Measurements from ENCODE around the gene C9orf50. TPM values are rescaled to one million over a fixed set of nuclear protein-coding genes. Genes with fewer than 3 reads are reported as not detected.

The C9orf50 gene
- total RNA-seq, 2 experiments from 2014 or later: not detected

DNA sequence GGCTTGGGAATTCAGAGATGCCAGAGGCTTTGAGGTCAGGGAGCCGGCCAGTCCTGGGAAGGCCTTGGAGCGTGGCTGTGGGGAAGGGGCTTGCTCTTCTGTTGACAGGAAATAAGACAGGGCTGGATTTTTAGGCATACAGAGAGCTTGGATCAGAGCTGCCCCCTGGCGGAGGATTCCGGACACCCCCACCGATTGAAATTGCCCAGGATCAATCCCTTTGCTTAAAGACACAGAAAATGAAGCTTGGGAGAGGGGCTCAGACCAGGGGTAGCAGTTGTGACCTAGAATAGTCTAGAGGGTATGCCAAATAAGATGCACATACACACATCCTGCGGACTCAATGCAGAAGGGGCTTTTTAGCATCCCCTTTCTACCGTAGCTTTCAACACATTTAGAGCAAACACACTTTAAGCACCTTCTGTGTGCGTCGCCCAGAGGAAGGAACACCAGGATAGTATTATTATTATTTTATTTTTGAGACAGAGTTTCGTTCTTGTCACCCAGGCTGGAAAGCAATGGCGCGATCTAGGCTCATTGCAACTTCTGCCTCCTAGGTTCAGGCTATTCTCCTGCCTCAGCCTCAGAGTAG lies 3.4 kb upstream of the C9orf50 start:
- no peaks in the 10 kb centered on the region for H3K9me3 Mint-ChIP-seq
- peaks cover 15% of the 10 kb centered on the region for H3K27me3 Mint-ChIP-seq
- POLR2A ChIA-PET: interaction anchor here (0.7 to 1.4 kb wide), 2 partner anchors 484 to 497 kb away, joined by 3 to 4 read pairs; no protein-coding TSS in a partner anchor
- H3K27ac Mint-ChIP-seq: peak overlapping the region; percentile 99
- DNase-seq: peak; percentile 76
- H3K4me1 Mint-ChIP-seq: peaks cover 41% of the 10 kb centered on the region
- CTCF ChIA-PET: interaction anchor here (0.6 to 5.1 kb wide), 30 partner anchors 8 to 952 kb away, joined by 3 to 45 read pairs (median 4); partner anchors contain the start of genes ASB6 and IER5L
- H3K36me3 Mint-ChIP-seq (ENCODE audit: low read depth): peaks cover 10% of the 10 kb centered on the region
- peak overlapping the region; percentile 54 for H3K4me3 Mint-ChIP-seq

DNA sequence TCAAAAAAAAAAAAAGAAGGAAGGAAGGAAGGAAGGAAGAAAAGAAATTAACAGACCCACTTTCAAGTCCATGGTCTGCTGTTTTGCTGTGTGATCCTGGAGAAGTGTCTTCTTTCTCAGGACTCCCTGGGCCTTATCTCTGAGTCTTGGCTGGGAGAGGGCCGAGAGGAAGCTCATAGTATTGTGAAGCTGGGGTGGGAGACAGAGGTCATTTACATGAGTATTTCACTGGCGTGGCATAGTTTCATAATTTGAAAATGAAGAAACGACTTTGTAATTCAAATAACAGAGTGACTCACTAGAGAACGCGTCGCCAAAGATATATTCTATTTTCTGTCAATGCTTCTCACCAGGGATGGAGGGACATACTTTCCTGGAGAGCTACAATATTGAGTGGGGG lies 2.4 kb upstream of the C9orf50 start:
- H3K27me3 Mint-ChIP-seq: peaks cover 21% of the 10 kb centered on the region
- H3K27ac Mint-ChIP-seq: no peak overlapping the region
- DNase-seq: no peak
- H3K36me3 Mint-ChIP-seq (ENCODE audit: low read depth): peaks cover 11% of the 10 kb centered on the region
- ChIA-PET POLR2A (no interaction called here), CTCF (interaction anchor here (0.5 to 5.1 kb wide), 11 partner anchors 12 to 492 kb away, joined by 3 to 45 read pairs (median 10); partner anchors contain the start of gene ASB6)
- peaks cover 33% of the 10 kb centered on the region for H3K4me1 Mint-ChIP-seq
- H3K9me3 Mint-ChIP-seq: no peaks in the 10 kb centered on the region
- H3K4me3 Mint-ChIP-seq: no peak overlapping the region

GRCh38 chr9:129619787-129620668 lies 873 bp downstream of the C9orf50 start:
- H3K4me1 Mint-ChIP-seq: peaks cover 13% of the 10 kb centered on the region
- no peaks in the 10 kb centered on the region for H3K9me3 Mint-ChIP-seq
- peaks cover 1% of the 10 kb centered on the region for H3K36me3 Mint-ChIP-seq (ENCODE audit: low read depth)
- H3K27ac Mint-ChIP-seq: no peak overlapping the region
- ChIA-PET POLR2A (no interaction called here), CTCF (interaction anchor here (0.6 to 3.5 kb wide), 6 partner anchors 9 to 488 kb away, joined by 3 to 17 read pairs (median 6); partner anchors contain the start of gene ASB6)
- no peak overlapping the region for H3K4me3 Mint-ChIP-seq
- peaks cover 32% of the 10 kb centered on the region for H3K27me3 Mint-ChIP-seq
- DNase-seq: no peak

DNA sequence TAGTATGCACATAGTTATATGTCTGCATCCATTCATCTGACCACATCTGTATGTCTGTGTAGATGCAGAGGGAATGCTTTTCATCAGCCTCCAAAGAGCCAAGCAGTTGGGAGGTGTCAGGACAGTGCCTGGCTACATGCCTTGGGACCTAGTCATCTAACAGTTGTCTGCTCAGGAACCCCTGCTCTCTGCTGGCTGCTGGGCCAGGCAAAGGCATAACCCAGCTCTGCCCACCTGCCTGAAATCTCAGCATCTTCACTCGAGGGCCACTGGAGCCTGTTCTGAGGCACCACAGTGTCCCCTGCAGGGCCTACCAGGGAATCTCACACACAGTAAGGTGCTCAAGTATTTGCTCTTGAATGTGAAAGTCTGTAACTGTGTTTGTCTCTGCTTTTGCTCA lies 3.7 kb downstream of the C9orf50 start:
- ChIA-PET POLR2A (no interaction called here), CTCF (interaction anchor here (0.6 to 1.3 kb wide), 4 partner anchors 8 to 486 kb away, joined by 3 to 5 read pairs (median 3); no protein-coding TSS in a partner anchor)
- peaks cover 32% of the 10 kb centered on the region for H3K27me3 Mint-ChIP-seq
- no peaks in the 10 kb centered on the region for H3K9me3 Mint-ChIP-seq
- H3K4me1 Mint-ChIP-seq: peaks cover 2% of the 10 kb centered on the region
- H3K27ac Mint-ChIP-seq: no peak overlapping the region
- no peak for DNase-seq
- H3K4me3 Mint-ChIP-seq: no peak overlapping the region
- H3K36me3 Mint-ChIP-seq (ENCODE audit: low read depth): peaks cover 1% of the 10 kb centered on the region

DNA sequence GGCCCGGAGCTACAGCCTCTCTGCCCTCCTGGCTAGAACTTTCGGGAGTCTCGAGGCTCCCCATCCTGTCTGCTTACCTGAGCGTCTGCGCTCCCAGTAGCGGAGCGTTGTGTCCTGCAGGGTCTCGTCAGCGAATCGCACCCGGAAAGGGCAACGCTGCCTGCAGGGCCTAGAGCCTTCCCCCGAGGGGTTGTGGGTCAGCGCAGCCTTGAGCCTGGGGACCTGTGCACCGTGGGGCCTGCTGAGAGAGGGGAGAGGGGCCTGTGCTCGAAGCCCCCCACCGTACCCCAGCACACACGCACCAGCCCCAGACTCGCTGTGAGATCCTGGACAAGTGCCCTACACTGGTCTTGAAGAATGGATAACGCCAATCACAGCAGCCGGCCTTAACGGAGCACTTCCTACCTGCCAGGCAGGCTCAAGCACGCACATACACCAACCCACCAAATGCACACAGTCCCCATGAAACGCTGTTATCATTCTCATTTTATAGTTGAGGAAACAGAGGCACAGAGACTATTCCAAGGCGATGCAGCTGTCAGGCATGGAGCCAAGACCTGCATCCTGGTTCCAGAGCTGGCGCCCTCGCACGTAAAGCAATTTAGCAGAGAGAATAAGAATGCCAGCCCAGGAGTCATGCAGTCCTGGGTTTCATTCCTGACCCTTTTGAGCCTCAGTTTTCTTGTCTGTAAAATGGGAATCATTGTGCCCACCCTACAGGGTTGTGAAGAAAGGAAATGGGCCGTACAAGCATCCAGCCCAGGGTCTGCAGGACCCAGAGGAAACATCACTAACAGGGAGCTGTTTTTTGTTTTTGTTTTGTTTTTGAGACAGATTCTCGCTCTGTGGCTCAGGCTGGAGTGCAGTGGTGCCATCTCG lies 5.3 kb downstream of the C9orf50 start:
- H3K9me3 Mint-ChIP-seq: no peaks in the 10 kb centered on the region
- H3K27me3 Mint-ChIP-seq: peaks cover 22% of the 10 kb centered on the region
- H3K27ac Mint-ChIP-seq: no peak overlapping the region
- ChIA-PET CTCF (interaction anchor here (1.3 to 2.1 kb wide), 2 partner anchors 484 kb away, joined by 3 to 6 read pairs; no protein-coding TSS in a partner anchor), POLR2A (interaction anchor here (0.6 kb wide), 1 partner anchor 10 kb away, joined by 3 read pairs; the partner anchor contains the start of gene NTMT1)
- H3K4me1 Mint-ChIP-seq: peaks cover 9% of the 10 kb centered on the region
- H3K4me3 Mint-ChIP-seq: no peak overlapping the region
- DNase-seq: no peak
- peaks cover 1% of the 10 kb centered on the region for H3K36me3 Mint-ChIP-seq (ENCODE audit: low read depth)

GRCh38 chr9:129614932-129615331 lies 6.0 kb downstream of the C9orf50 start:
- ChIA-PET CTCF (interaction anchor here (1.4 to 2.1 kb wide), 3 partner anchors 10 to 483 kb away, joined by 5 to 9 read pairs (median 6); partner anchors contain the start of gene NTMT1), POLR2A (no interaction called here)
- no peaks in the 10 kb centered on the region for H3K9me3 Mint-ChIP-seq
- no peak overlapping the region for H3K27ac Mint-ChIP-seq
- H3K4me3 Mint-ChIP-seq: no peak overlapping the region
- peaks cover 1% of the 10 kb centered on the region for H3K36me3 Mint-ChIP-seq (ENCODE audit: low read depth)
- DNase-seq: no peak
- H3K27me3 Mint-ChIP-seq: peaks cover 22% of the 10 kb centered on the region
- peaks cover 9% of the 10 kb centered on the region for H3K4me1 Mint-ChIP-seq

GRCh38 chr9:129613520-129614175 lies 7.3 kb downstream of the C9orf50 start:
- Mint-ChIP-seq H3K27ac (no peak overlapping the region), H3K4me3 (no peak overlapping the region), H3K4me1 (peaks cover 18% of the 10 kb centered on the region), H3K9me3 (no peaks in the 10 kb centered on the region), H3K27me3 (peaks cover 12% of the 10 kb centered on the region), H3K36me3 (ENCODE audit: low read depth) (no peaks in the 10 kb centered on the region)
- DNase-seq: no peak
- ChIA-PET POLR2A (no interaction called here), CTCF (interaction anchor here (0.5 to 2.1 kb wide), 4 partner anchors 11 to 482 kb away, joined by 3 to 9 read pairs (median 6); partner anchors contain the start of gene NTMT1)

DNA sequence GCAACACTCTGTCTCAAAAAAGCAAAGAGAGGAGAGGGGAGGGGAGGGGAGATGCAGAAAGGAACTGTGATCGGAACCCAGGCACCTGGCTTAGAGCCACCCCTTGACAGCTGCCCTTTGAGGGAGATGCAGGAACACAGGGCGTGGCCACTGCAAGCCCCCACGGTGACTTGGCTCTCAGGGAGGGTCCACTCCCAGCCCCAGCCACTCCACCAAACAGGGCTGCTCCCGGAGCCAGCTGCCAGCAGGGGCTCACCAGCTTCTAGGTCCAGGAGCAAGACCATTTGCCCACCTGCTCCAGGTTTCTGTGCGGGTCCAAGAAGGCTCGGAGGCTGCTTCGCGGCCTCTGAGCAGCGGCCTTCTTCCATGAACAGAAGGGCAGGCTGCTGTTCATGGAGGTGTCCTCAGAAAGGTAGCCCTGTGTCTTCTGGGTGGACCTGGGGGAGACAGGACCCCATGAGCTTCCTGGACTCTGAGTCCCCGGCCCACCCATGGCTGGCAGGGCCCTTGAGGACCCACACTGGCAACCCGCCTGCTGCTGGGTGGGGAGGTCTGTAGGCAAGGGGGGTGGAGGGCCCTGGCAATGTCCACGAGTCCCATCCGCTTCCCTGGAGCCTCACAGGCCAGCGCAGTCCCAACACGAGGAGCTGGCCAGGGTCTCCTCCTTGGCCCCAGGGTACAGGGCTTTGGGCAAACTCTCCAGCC lies 7.9 kb downstream of the C9orf50 start:
- no peak overlapping the region for H3K4me3 Mint-ChIP-seq
- DNase-seq: no peak
- peaks cover 7% of the 10 kb centered on the region for H3K27me3 Mint-ChIP-seq
- H3K9me3 Mint-ChIP-seq: no peaks in the 10 kb centered on the region
- no peaks in the 10 kb centered on the region for H3K36me3 Mint-ChIP-seq (ENCODE audit: low read depth)
- ChIA-PET CTCF (interaction anchor here (0.5 to 2.3 kb wide), 4 partner anchors 438 to 481 kb away, joined by 3 to 11 read pairs (median 4); no protein-coding TSS in a partner anchor), POLR2A (no interaction called here)
- H3K4me1 Mint-ChIP-seq: peaks cover 23% of the 10 kb centered on the region
- no peak overlapping the region for H3K27ac Mint-ChIP-seq

GRCh38 chr9:129612123-129612522 lies 8.8 kb downstream of the C9orf50 start:
- H3K36me3 Mint-ChIP-seq (ENCODE audit: low read depth): no peaks in the 10 kb centered on the region
- ChIA-PET CTCF (interaction anchor here (0.8 to 2.3 kb wide), 9 partner anchors 8 to 481 kb away, joined by 3 to 15 read pairs (median 8); partner anchors contain the start of genes C9orf50 and NTMT1), POLR2A (no interaction called here)
- no peaks in the 10 kb centered on the region for H3K9me3 Mint-ChIP-seq
- peaks cover 2% of the 10 kb centered on the region for H3K27me3 Mint-ChIP-seq
- H3K4me3 Mint-ChIP-seq: no peak overlapping the region
- no peak overlapping the region for H3K27ac Mint-ChIP-seq
- peaks cover 30% of the 10 kb centered on the region for H3K4me1 Mint-ChIP-seq
- no peak for DNase-seq

GRCh38 chr9:129611307-129611800 lies 9.5 kb downstream of the C9orf50 start:
- H3K27ac Mint-ChIP-seq: peak overlapping the region; percentile 75
- ChIA-PET CTCF (interaction anchor here (0.5 to 2.3 kb wide), 21 partner anchors 9 to 529 kb away, joined by 3 to 15 read pairs (median 5); partner anchors contain the start of genes C9orf50 and NTMT1), POLR2A (no interaction called here)
- no peak overlapping the region for H3K4me3 Mint-ChIP-seq
- no peaks in the 10 kb centered on the region for H3K9me3 Mint-ChIP-seq
- peaks cover 2% of the 10 kb centered on the region for H3K27me3 Mint-ChIP-seq
- H3K4me1 Mint-ChIP-seq: peaks cover 35% of the 10 kb centered on the region
- H3K36me3 Mint-ChIP-seq (ENCODE audit: low read depth): no peaks in the 10 kb centered on the region
- no peak for DNase-seq

Data from activated CD4-positive, alpha-beta T cell treated with anti-CD3 and anti-CD28 coated beads, Interleukin-2, amount 10 ng/mL, durations not matched to agents 7 days and 5 days (primary cell).